Measurements from ENCODE around the gene CERS6. TPM values are rescaled to one million over a fixed set of nuclear protein-coding genes. Genes with fewer than 3 reads are reported as not detected.

Gene CERS6
- total and polyA plus RNA-seq, 4 donors, result 4.2 to 20.4 (median 10.1) TPM

DNA sequence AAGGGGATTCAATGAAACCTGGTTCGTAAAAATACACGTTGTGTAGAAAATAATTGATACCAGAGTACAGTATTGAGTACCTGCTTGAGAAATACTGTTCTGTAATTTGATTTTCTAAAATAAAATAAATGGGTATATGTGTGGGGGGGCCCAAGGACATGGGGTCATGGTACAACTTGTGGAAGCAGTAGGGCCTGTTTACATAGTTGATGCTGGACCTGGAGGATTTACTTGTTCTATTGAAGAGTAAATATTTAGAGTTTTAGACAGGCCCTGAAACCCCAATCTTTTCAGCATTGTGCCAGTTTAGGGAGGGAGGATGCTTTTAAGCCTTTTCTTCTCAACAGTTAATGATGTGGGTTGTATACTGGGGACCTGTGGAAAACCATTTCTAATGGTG lies 11.7 kb downstream of the CERS6 start:
- TF ChIP-seq, protein P1, sequence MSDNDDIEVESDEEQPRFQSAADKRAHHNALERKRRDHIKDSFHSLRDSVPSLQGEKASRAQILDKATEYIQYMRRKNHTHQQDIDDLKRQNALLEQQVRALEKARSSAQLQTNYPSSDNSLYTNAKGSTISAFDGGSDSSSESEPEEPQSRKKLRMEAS (IDR thresholded peaks at IDR 0.05), result no peak
- TF ChIP-seq HNF4A (conservative IDR thresholded peaks at IDR 0.05) (peak; percentile 20 to 32), FOXA2 (IDR thresholded peaks at IDR 0.05) (peak; percentile 10)
- Histone ChIP-seq H3K4me1 (ENCODE audit: control insufficient read depth in 4 of 4, insufficient read depth in 4 of 4, low read length in 3 of 4) (peaks cover 4 to 25% (median 15%) of the 10 kb centered on the region in 4 donors), H3K4me3 (ENCODE audit: low read depth in 1 of 3, low read length in 3 of 3) (no peak overlapping the region), H3K36me3 (ENCODE audit: control insufficient read depth in 4 of 4, insufficient read depth in 3 of 4, low read depth in 1 of 4, low read length in 3 of 4) (no peaks in the 10 kb centered on the region), H3K9ac (ENCODE audit: low read depth in 1 of 2, low read length in 2 of 2) (no peak overlapping the region), H3K9me3 (ENCODE audit: control insufficient read depth in 4 of 4, low read length in 3 of 4) (no peaks in the 10 kb centered on the region), H3K27me3 (ENCODE audit: control insufficient read depth in 4 of 4, insufficient read depth in 4 of 4, low read length in 3 of 4) (no peaks in the 10 kb centered on the region), H3K27ac (ENCODE audit: low read depth in 1 of 2, low read length in 2 of 2) (no peak overlapping the region)
- DNase-seq (ENCODE audit: low spot score), result no peak
- WGBS, result 67% methylated on average over 2 of the region's 2 CpGs

DNA sequence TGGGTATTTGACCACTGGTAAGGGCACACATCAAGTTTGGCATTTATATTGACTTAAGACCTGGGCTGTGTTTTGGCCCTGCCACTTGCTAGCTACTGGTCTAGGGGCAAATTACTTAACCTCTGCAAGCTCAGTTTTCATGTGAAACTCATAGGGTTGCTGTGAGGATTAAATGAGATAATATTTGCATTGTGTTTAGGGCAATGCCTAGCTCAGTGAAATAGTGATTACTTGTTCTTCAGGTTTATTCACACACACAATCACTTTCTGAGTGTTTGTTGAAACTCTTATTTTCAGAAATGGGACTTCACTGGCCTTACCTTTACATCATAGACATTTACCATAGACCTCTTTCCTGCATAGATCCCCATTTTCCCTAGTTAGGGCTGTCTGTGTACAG lies 12.3 kb downstream of the CERS6 start:
- H3K4me3 ChIP-seq (ENCODE audit: low read depth in 1 of 3, low read length in 3 of 3), result no peak overlapping the region
- peaks cover 4 to 25% (median 15%) of the 10 kb centered on the region in 4 donors for H3K4me1 ChIP-seq (ENCODE audit: control insufficient read depth in 4 of 4, insufficient read depth in 4 of 4, low read length in 3 of 4)
- H3K36me3 ChIP-seq (ENCODE audit: control insufficient read depth in 4 of 4, insufficient read depth in 3 of 4, low read depth in 1 of 4, low read length in 3 of 4), result no peaks in the 10 kb centered on the region
- TF ChIP-seq, protein P2, sequence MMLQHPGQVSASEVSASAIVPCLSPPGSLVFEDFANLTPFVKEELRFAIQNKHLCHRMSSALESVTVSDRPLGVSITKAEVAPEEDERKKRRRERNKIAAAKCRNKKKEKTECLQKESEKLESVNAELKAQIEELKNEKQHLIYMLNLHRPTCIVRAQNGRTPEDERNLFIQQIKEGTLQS (IDR thresholded peaks at IDR 0.05), result no peak
- no peak for TF ChIP-seq FOXA2 (IDR thresholded peaks at IDR 0.05)
- no peak overlapping the region for H3K9ac ChIP-seq (ENCODE audit: low read depth in 1 of 2, low read length in 2 of 2)
- DNase-seq (ENCODE audit: low spot score), result no peak
- H3K27ac ChIP-seq (ENCODE audit: low read depth in 1 of 2, low read length in 2 of 2), result no peak overlapping the region
- H3K9me3 ChIP-seq (ENCODE audit: control insufficient read depth in 4 of 4, low read length in 3 of 4), result no peaks in the 10 kb centered on the region
- H3K27me3 ChIP-seq (ENCODE audit: control insufficient read depth in 4 of 4, insufficient read depth in 4 of 4, low read length in 3 of 4), result no peaks in the 10 kb centered on the region

DNA sequence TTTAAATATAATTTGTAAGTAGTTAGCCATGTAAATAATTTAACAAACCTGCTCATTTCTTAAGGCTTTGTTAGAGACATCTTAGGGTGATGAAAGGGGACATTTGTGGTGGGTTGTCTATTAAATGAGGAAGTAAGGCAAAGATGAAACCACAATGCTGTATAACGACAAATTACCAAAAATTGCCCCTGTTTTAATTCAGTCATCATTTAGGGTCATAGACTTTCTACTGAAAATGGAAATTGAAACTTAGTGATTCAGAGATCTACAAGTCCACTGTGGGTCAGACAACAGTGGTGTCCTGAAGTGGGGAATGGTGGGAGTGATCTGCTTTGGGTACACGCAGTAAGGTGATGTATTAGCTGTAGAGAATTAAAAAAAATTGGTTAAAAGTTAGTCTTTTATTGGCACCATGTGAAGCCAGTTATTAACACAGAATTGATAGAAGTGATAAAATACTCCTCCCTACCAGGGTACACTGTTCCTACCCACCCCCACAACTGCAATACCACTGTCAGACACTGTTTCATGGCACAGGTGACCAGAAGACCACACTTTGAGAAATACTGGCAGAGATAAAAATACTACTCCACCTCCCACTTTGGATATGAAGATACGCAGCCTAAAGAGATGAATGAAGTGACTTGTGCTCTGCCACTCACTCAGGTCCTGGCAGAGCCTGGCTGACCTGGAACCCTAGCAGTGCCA lies 13.4 kb downstream of the CERS6 start:
- 89% methylated on average over 3 of the region's 3 CpGs for WGBS
- Histone ChIP-seq H3K27ac (ENCODE audit: low read depth in 1 of 2, low read length in 2 of 2) (no peak overlapping the region), H3K36me3 (ENCODE audit: control insufficient read depth in 4 of 4, insufficient read depth in 3 of 4, low read depth in 1 of 4, low read length in 3 of 4) (no peaks in the 10 kb centered on the region), H3K4me3 (ENCODE audit: low read depth in 1 of 3, low read length in 3 of 3) (no peak overlapping the region), H3K4me1 (ENCODE audit: control insufficient read depth in 4 of 4, insufficient read depth in 4 of 4, low read length in 3 of 4) (peaks cover 4 to 25% (median 15%) of the 10 kb centered on the region in 4 donors), H3K27me3 (ENCODE audit: control insufficient read depth in 4 of 4, insufficient read depth in 4 of 4, low read length in 3 of 4) (no peaks in the 10 kb centered on the region), H3K9ac (ENCODE audit: low read depth in 1 of 2, low read length in 2 of 2) (no peak overlapping the region), H3K9me3 (ENCODE audit: control insufficient read depth in 4 of 4, low read length in 3 of 4) (no peaks in the 10 kb centered on the region)
- no peak for DNase-seq (ENCODE audit: low spot score)
- TF ChIP-seq, protein P3, sequence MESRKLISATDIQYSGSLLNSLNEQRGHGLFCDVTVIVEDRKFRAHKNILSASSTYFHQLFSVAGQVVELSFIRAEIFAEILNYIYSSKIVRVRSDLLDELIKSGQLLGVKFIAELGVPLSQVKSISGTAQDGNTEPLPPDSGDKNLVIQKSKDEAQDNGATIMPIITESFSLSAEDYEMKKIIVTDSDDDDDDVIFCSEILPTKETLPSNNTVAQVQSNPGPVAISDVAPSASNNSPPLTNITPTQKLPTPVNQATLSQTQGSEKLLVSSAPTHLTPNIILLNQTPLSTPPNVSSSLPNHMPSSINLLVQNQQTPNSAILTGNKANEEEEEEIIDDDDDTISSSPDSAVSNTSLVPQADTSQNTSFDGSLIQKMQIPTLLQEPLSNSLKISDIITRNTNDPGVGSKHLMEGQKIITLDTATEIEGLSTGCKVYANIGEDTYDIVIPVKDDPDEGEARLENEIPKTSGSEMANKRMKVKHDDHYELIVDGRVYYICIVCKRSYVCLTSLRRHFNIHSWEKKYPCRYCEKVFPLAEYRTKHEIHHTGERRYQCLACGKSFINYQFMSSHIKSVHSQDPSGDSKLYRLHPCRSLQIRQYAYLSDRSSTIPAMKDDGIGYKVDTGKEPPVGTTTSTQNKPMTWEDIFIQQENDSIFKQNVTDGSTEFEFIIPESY (IDR thresholded peaks at IDR 0.05), result no peak

DNA sequence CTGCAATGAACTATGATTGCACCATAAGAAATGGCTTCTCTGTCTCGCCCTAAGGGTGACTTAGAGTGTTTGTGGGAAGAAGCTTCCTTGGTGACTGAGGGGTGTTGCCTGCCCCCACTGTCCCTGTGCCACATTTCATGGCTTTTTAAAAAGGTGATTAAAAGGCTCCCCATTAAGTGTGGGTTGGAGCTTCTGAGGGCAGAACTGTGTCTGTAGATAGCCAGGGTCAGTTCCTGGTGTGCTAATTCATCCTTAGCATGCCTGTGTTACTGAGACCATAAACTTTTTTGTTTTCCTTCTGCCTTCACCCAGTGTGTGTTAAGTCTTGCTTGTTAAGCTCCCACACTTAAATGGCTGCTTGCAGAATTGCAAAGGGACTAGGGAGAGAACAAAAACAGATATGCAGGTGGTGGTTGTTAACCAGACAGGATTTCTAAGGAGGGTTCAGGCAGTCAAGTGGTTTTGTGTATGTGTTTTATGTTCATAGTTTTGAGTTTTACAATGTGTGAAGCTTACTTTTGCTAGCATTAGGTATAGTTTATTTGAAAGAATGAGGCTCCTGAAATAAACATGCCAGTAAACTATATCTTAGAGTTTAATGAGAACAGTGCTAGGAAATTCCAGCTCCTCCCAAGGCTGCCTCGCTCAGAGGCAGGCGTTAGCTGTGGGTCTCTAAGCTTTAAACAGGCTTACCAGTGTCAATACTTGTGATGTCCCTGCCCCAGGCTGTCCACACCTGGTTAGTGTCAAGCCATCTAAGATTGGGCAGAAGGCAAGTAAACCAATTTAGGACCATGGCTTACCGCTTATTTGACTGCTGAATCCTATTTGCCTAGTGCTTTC lies 14.5 kb downstream of the CERS6 start:
- H3K27me3 ChIP-seq (ENCODE audit: control insufficient read depth in 4 of 4, insufficient read depth in 4 of 4, low read length in 3 of 4), result no peaks in the 10 kb centered on the region
- no peak for DNase-seq (ENCODE audit: low spot score)
- no peaks in the 10 kb centered on the region for H3K9me3 ChIP-seq (ENCODE audit: control insufficient read depth in 4 of 4, low read length in 3 of 4)
- no peak overlapping the region for H3K4me3 ChIP-seq (ENCODE audit: low read depth in 1 of 3, low read length in 3 of 3)
- peaks cover 4 to 25% (median 14%) of the 10 kb centered on the region in 4 donors for H3K4me1 ChIP-seq (ENCODE audit: control insufficient read depth in 4 of 4, insufficient read depth in 4 of 4, low read length in 3 of 4)
- H3K36me3 ChIP-seq (ENCODE audit: control insufficient read depth in 4 of 4, insufficient read depth in 3 of 4, low read depth in 1 of 4, low read length in 3 of 4), result no peaks in the 10 kb centered on the region
- H3K27ac ChIP-seq (ENCODE audit: low read depth in 1 of 2, low read length in 2 of 2), result no peak overlapping the region
- no peak overlapping the region for H3K9ac ChIP-seq (ENCODE audit: low read depth in 1 of 2, low read length in 2 of 2)
- WGBS, result 88% methylated on average over 4 of the region's 4 CpGs
- TF ChIP-seq HNF4G (IDR thresholded peaks at IDR 0.05) (no peak), HNF4A (conservative IDR thresholded peaks at IDR 0.05) (no peak)
- TF ChIP-seq, protein P4, sequence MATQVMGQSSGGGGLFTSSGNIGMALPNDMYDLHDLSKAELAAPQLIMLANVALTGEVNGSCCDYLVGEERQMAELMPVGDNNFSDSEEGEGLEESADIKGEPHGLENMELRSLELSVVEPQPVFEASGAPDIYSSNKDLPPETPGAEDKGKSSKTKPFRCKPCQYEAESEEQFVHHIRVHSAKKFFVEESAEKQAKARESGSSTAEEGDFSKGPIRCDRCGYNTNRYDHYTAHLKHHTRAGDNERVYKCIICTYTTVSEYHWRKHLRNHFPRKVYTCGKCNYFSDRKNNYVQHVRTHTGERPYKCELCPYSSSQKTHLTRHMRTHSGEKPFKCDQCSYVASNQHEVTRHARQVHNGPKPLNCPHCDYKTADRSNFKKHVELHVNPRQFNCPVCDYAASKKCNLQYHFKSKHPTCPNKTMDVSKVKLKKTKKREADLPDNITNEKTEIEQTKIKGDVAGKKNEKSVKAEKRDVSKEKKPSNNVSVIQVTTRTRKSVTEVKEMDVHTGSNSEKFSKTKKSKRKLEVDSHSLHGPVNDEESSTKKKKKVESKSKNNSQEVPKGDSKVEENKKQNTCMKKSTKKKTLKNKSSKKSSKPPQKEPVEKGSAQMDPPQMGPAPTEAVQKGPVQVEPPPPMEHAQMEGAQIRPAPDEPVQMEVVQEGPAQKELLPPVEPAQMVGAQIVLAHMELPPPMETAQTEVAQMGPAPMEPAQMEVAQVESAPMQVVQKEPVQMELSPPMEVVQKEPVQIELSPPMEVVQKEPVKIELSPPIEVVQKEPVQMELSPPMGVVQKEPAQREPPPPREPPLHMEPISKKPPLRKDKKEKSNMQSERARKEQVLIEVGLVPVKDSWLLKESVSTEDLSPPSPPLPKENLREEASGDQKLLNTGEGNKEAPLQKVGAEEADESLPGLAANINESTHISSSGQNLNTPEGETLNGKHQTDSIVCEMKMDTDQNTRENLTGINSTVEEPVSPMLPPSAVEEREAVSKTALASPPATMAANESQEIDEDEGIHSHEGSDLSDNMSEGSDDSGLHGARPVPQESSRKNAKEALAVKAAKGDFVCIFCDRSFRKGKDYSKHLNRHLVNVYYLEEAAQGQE (IDR thresholded peaks at IDR 0.05), result no peak
- TF ChIP-seq, protein P3 (IDR thresholded peaks at IDR 0.05), result no peak
- TF ChIP-seq, protein P1 (IDR thresholded peaks at IDR 0.05), result no peak
- TF ChIP-seq, protein P2 (IDR thresholded peaks at IDR 0.05), result no peak

All from liver (tissue), 9 donors.